Measurements from ENCODE around the gene SEMG1. TPM values are rescaled to one million over a fixed set of nuclear protein-coding genes. Genes with fewer than 3 reads are reported as not detected.

SEMG1 gene
- total and polyA plus RNA-seq, 9 of the 15 experiments (the other 6 are each of a cell fraction or from before 2014, with no cell fraction given): not detected

- TF ChIP-seq RAD51 (IDR thresholded peaks at IDR 0.05; ENCODE audit: borderline replicate concordance, low read depth) (no peak), ZNF224 (CRISPR knock-in tag; IDR thresholded peaks at IDR 0.05) (no peak)
Measured at GRCh38 chr20:45174434-45175364, 32.1 kb upstream of the SEMG1 start, which contains the start of gene PI3 (continued).

- no peak for DNase-seq (ENCODE audit: extremely low read depth in 1 of 4, low spot score in 3 of 4)
- Histone ChIP-seq H3K27ac (ENCODE audit: extremely low read depth, low read depth, low read length) (no peak overlapping the region), H3K27me3 (ENCODE audit: control insufficient read depth in 2 of 2, insufficient read depth in 2 of 2, low read length in 2 of 2) (peaks cover 2 to 25% of the 10 kb centered on the region in 2 experiments; a peak in 4 of 5 replicates), H3K79me2 (ENCODE audit: control insufficient read depth, insufficient read depth, low read length) (no peaks in the 10 kb centered on the region), H3K4me3 (no peak overlapping the region), H3K9me1 (ENCODE audit: control insufficient read depth, insufficient read depth, low read length) (no peaks in the 10 kb centered on the region), H3K36me3 (ENCODE audit: control insufficient read depth, insufficient read depth, low read length) (no peaks in the 10 kb centered on the region), H3K4me1 (replicated peaks in 1 of 2; ENCODE audit: control insufficient read depth in 2 of 2, insufficient read depth in 2 of 2, low read length in 2 of 2) (no peaks in the 10 kb centered on the region), H4K20me1 (replicated peaks; ENCODE audit: control insufficient read depth, insufficient read depth, low read length) (no peaks in the 10 kb centered on the region), H3K9me3 (replicated peaks; ENCODE audit: control insufficient read depth, insufficient read depth, low read depth, low read length) (no peaks in the 10 kb centered on the region), H3K9ac (ENCODE audit: insufficient read depth in 1 of 2, low read depth in 2 of 2, low read length in 2 of 2) (no peak overlapping the region), H2AFZ (ENCODE audit: low read depth, low read length) (no peak overlapping the region), H3K4me2 (ENCODE audit: insufficient read depth, low read length) (no peak overlapping the region)
- CTCF ChIA-PET (ENCODE audit: low intra/inter-chr PET ratio): no interaction called here
- FAIRE-seq: no peak
- BruUV-seq (replicated peaks): no TSS peak
- intact Hi-C loops (cut with micrococcal nuclease): no loop called here
- POLR2A ChIA-PET: no interaction called here
- no peak for ATAC-seq
- 0% methylated on average over 3 of the region's 4 CpGs for WGBS (ENCODE audit: insufficient coverage, low coverage, missing lambda C conversion rate)
- in situ Hi-C loops (cut with MboI): no loop called here
- TF ChIP-seq SAP30 (IDR thresholded peaks at IDR 0.05; ENCODE audit: borderline replicate concordance, insufficient read depth, low read depth, low read length, poor library complexity, severe bottlenecking) (no peak), CTCFL (IDR thresholded peaks at IDR 0.05; ENCODE audit: borderline replicate concordance, insufficient read depth, low read depth, low read length, poor library complexity, severe bottlenecking) (no peak), HNRNPL (IDR thresholded peaks at IDR 0.05; ENCODE audit: low read depth, low read length) (no peak), FOSL1 (tag; conservative IDR thresholded peaks at IDR 0.05) (no peak), SOX6 (IDR thresholded peaks at IDR 0.05) (no peak), KDM5B (IDR thresholded peaks at IDR 0.05; ENCODE audit: insufficient replicate concordance, low read depth, low read length) (no peak), POLR2H (tag; IDR thresholded peaks at IDR 0.05; ENCODE audit: low read depth) (no peak), SNAPC5 (CRISPR knock-in tag; IDR thresholded peaks at IDR 0.05) (no peak), ZBTB43 (CRISPR knock-in tag; IDR thresholded peaks at IDR 0.05) (no peak), SPI1 (IDR thresholded peaks at IDR 0.05; ENCODE audit: borderline replicate concordance, low read depth, low read length) (no peak), CREB5 (CRISPR knock-in tag; IDR thresholded peaks at IDR 0.05) (no peak)
Measured at GRCh38 chr20:45176526-45177267, 30.1 kb upstream of the SEMG1 start.

Measured in K562 (cell line).